Neuronal stem cell (in vitro differentiated cells): ENCODE measurements around the gene MET.

Experiments used
- DNase-seq: peaks from one replicate; pipeline ENCODE4 v3.0.0-alpha.2; 2013; ENCODE audit warnings: low spot score
- H2AFZ ChIP-seq: one replicate; pipeline ENCODE4 v1.6.1; 2013; ENCODE audit warnings: mild to moderate bottlenecking, low read length, inconsistent platforms
- H2AK5ac ChIP-seq: 2 replicates; pipeline ENCODE4 v1.6.1; 2013; ENCODE audit warnings: low read depth, mild to moderate bottlenecking, inconsistent platforms, low read length, moderate library complexity, mixed read lengths
- H2BK120ac ChIP-seq: 2 replicates; pipeline ENCODE4 v1.6.1; 2013; ENCODE audit warnings: low read depth, mild to moderate bottlenecking, inconsistent platforms, low read length, moderate library complexity, mixed read lengths
- H2BK12ac ChIP-seq: one replicate; pipeline ENCODE4 v1.6.1; 2013; ENCODE audit warnings: low read length, inconsistent platforms
- H2BK15ac ChIP-seq: 2 replicates; pipeline ENCODE4 v1.6.1; 2013; ENCODE audit warnings: mild to moderate bottlenecking, low read length, inconsistent platforms, mixed read lengths
- H2BK5ac ChIP-seq: one replicate; pipeline ENCODE4 v1.6.1; 2013; ENCODE audit warnings: inconsistent platforms, mild to moderate bottlenecking, low read length, moderate library complexity
- H3K14ac ChIP-seq: one replicate; pipeline ENCODE4 v1.6.1; 2013; ENCODE audit warnings: low read length, inconsistent platforms
- H3K18ac ChIP-seq: 2 replicates; pipeline ENCODE4 v1.6.1; 2013; ENCODE audit warnings: low read length, inconsistent platforms
- H3K23ac ChIP-seq: 2 replicates; pipeline ENCODE4 v1.6.1; 2013; ENCODE audit warnings: low read depth, mild to moderate bottlenecking, mixed read lengths, low read length, inconsistent platforms; ENCODE audit not compliant: poor library complexity
- H3K27ac ChIP-seq: replicated peaks from 3 replicates; pipeline ENCODE4 v1.5.1; 2013; ENCODE audit warnings: low read length, inconsistent platforms
- H3K27me3 ChIP-seq, 3 experiments: 2 replicates each; pipeline ENCODE4 v1.6.1; 2013; ENCODE audit warnings: low read length in 3 of 3, mild to moderate bottlenecking in 2 of 3, inconsistent platforms in 1 of 3, low read depth in 1 of 3, mixed read lengths in 1 of 3, moderate library complexity in 1 of 3; ENCODE audit not compliant: control insufficient read depth in 3 of 3, insufficient read depth in 3 of 3
- H3K36me3 ChIP-seq, 2 donors: replicated peaks in 1 of 2; 2 replicates each; pipeline ENCODE4 v1.6.1; 2013; ENCODE audit warnings: low read length in 2 of 2; ENCODE audit not compliant: control insufficient read depth in 2 of 2, insufficient read depth in 2 of 2
- H3K4ac ChIP-seq: 2 replicates; pipeline ENCODE4 v1.6.1; 2013; ENCODE audit warnings: inconsistent platforms, mild to moderate bottlenecking, low read length, moderate library complexity
- H3K4me1 ChIP-seq, 2 donors: 1 replicate in 1 of 2; 2 replicates in 1 of 2; pipeline ENCODE4 v1.6.1; 2013; ENCODE audit warnings: low read length in 2 of 2, low read depth in 1 of 2; ENCODE audit not compliant: control insufficient read depth in 2 of 2, insufficient read depth in 1 of 2
- H3K4me2 ChIP-seq: one replicate; pipeline ENCODE4 v1.6.1; 2013; ENCODE audit warnings: mild to moderate bottlenecking, low read length, inconsistent platforms; ENCODE audit not compliant: insufficient read depth, poor library complexity, severe bottlenecking
- H3K4me3 ChIP-seq, 2 donors: 2 replicates each; pipeline ENCODE4 v1.5.1; 2013; ENCODE audit warnings: low read length in 2 of 2, mild to moderate bottlenecking in 2 of 2, inconsistent platforms in 1 of 2, moderate library complexity in 1 of 2
- H3K79me1 ChIP-seq: one replicate; pipeline ENCODE4 v1.6.1; 2013; ENCODE audit warnings: low read depth, mild to moderate bottlenecking, inconsistent platforms, low read length, moderate library complexity
- H3K9ac ChIP-seq: one replicate; pipeline ENCODE4 v1.6.1; 2013; ENCODE audit warnings: mild to moderate bottlenecking, low read depth, low read length, inconsistent platforms; ENCODE audit not compliant: poor library complexity
- H3K9me3 ChIP-seq, 2 donors: replicated peaks in 1 of 2; 2 replicates each; pipeline versions ENCODE3 to v1.6.1; 2013; ENCODE audit warnings: low read length in 2 of 2, mild to moderate bottlenecking in 2 of 2, inconsistent platforms in 1 of 2, low read depth in 1 of 2, mixed read lengths in 1 of 2, moderate library complexity in 1 of 2; ENCODE audit not compliant: control insufficient read depth in 2 of 2, insufficient read depth in 1 of 2
- H4K8ac ChIP-seq: one replicate; pipeline ENCODE4 v1.6.1; 2013; ENCODE audit warnings: low read depth, mild to moderate bottlenecking, inconsistent platforms, low read length, moderate library complexity
- H4K91ac ChIP-seq: one replicate; pipeline ENCODE4 v1.6.1; 2013; ENCODE audit warnings: low read length, low read depth, mild to moderate bottlenecking, inconsistent platforms; ENCODE audit not compliant: poor library complexity
- WGBS, 2 donors: extraction: QIAGEN DNeasy Blood & Tissue Kit; methylation state at CpG; one replicate each; pipeline ENCODE4 v1.1.7; 2013; ENCODE audit warnings: missing lambda C conversion rate in 2 of 2, mixed read lengths in 1 of 2; ENCODE audit not compliant: insufficient read length in 2 of 2, insufficient replicate concordance in 1 of 2; ENCODE audit errors: extremely low coverage in 2 of 2; 5-methylcytosine and 5-hydroxymethylcytosine counted together

Gene MET

GRCh38 chr7:116670409-116671015 is 1.5 kb upstream of the MET start:
- Histone ChIP-seq H2BK15ac (no peak overlapping the region), H3K18ac (no peak overlapping the region), H3K4me2 (no peak overlapping the region), H2AFZ (no peak overlapping the region), H3K9ac (no peak overlapping the region), H2BK120ac (no peak overlapping the region), H3K36me3 (no peaks in the 10 kb centered on the region), H2AK5ac (no peak overlapping the region), H3K23ac (no peak overlapping the region), H2BK12ac (no peak overlapping the region), H3K4me3 (no peak overlapping the region), H3K79me1 (no peaks in the 10 kb centered on the region), H3K27me3 (peaks cover 0 to 81% (median 9%) of the 10 kb centered on the region in 3 experiments), H3K27ac (no peak overlapping the region), H3K14ac (no peak overlapping the region), H3K4ac (no peak overlapping the region), H4K91ac (no peak overlapping the region), H3K4me1 (peaks cover 2 to 6% of the 10 kb centered on the region in 2 donors), H2BK5ac (no peak overlapping the region), H4K8ac (no peak overlapping the region), H3K9me3 (peaks cover 0 to 3% of the 10 kb centered on the region in 2 donors)
- DNase-seq = no peak
- no CpG with 5 or more reads among the region's 3 CpGs for WGBS, 2 donors

GRCh38 chr7:116671111-116671510 is 885 bp upstream of the MET start:
- Histone ChIP-seq H2BK120ac (no peak overlapping the region), H2BK15ac (no peak overlapping the region), H3K9ac (no peak overlapping the region), H3K23ac (no peak overlapping the region), H3K36me3 (no peaks in the 10 kb centered on the region), H3K14ac (no peak overlapping the region), H4K8ac (no peak overlapping the region), H3K4me2 (no peak overlapping the region), H4K91ac (no peak overlapping the region), H3K9me3 (peaks cover 0 to 3% of the 10 kb centered on the region in 2 donors), H3K4me3 (no peak overlapping the region), H2BK12ac (no peak overlapping the region), H3K27ac (no peak overlapping the region), H3K4me1 (peaks cover 2 to 6% of the 10 kb centered on the region in 2 donors), H2BK5ac (no peak overlapping the region), H3K4ac (no peak overlapping the region), H2AK5ac (no peak overlapping the region), H3K18ac (no peak overlapping the region), H3K27me3 (peaks cover 0 to 85% (median 9%) of the 10 kb centered on the region in 3 experiments), H3K79me1 (no peaks in the 10 kb centered on the region), H2AFZ (no peak overlapping the region)
- WGBS, 2 donors = no CpG with 5 or more reads among the region's 7 CpGs
- DNase-seq = no peak

- H3K14ac ChIP-seq = peak overlapping the region; percentile 75
- H3K27ac ChIP-seq = no peak overlapping the region
- peak overlapping the region; percentile 95 for H2AFZ ChIP-seq
- no peaks in the 10 kb centered on the region for H3K36me3 ChIP-seq
- peaks cover 0 to 3% of the 10 kb centered on the region in 2 donors for H3K9me3 ChIP-seq
- H3K27me3 ChIP-seq = peaks cover 0 to 96% (median 9%) of the 10 kb centered on the region in 3 experiments
- DNase-seq = no peak
- H2BK15ac ChIP-seq = peak overlapping the region; percentile 79
- H3K23ac ChIP-seq = no peak overlapping the region
- H3K4ac ChIP-seq = no peak overlapping the region
- peak overlapping the region; percentile 91 for H3K4me2 ChIP-seq
- no peak overlapping the region for H2BK120ac ChIP-seq
- no peak overlapping the region for H4K8ac ChIP-seq
- peak overlapping the region; percentile 9 for H3K9ac ChIP-seq
- no CpG with 5 or more reads among the region's 23 CpGs for WGBS, 2 donors
- H2BK12ac ChIP-seq = no peak overlapping the region
- H3K4me1 ChIP-seq = peaks cover 2 to 6% of the 10 kb centered on the region in 2 donors
- peak overlapping the region; percentile 45 to 87 for H3K4me3 ChIP-seq
- no peaks in the 10 kb centered on the region for H3K79me1 ChIP-seq
- no peak overlapping the region for H2BK5ac ChIP-seq
- no peak overlapping the region for H2AK5ac ChIP-seq
- peak overlapping the region; percentile 65 for H3K18ac ChIP-seq
- no peak overlapping the region for H4K91ac ChIP-seq
Measured at GRCh38 chr7:116672596-116673456, 830 bp downstream of the MET start.

GRCh38 chr7:116673457-116673865 is 1.5 kb downstream of the MET start:
- no peak overlapping the region for H4K8ac ChIP-seq
- no peak overlapping the region for H3K18ac ChIP-seq
- no peak overlapping the region for H2AK5ac ChIP-seq
- no CpG with 5 or more reads among the region's 3 CpGs for WGBS, 2 donors
- H3K9me3 ChIP-seq = peaks cover 0 to 3% of the 10 kb centered on the region in 2 donors
- no peak for DNase-seq
- H4K91ac ChIP-seq = no peak overlapping the region
- peaks cover 2 to 6% of the 10 kb centered on the region in 2 donors for H3K4me1 ChIP-seq
- H3K23ac ChIP-seq = no peak overlapping the region
- no peak overlapping the region for H2AFZ ChIP-seq
- H2BK5ac ChIP-seq = no peak overlapping the region
- H3K4me3 ChIP-seq = no peak overlapping the region
- no peak overlapping the region for H3K4ac ChIP-seq
- H3K14ac ChIP-seq = no peak overlapping the region
- no peak overlapping the region for H2BK12ac ChIP-seq
- no peak overlapping the region for H3K9ac ChIP-seq
- no peak overlapping the region for H2BK120ac ChIP-seq
- no peaks in the 10 kb centered on the region for H3K36me3 ChIP-seq
- H3K27me3 ChIP-seq = peaks cover 0 to 96% (median 9%) of the 10 kb centered on the region in 3 experiments
- no peaks in the 10 kb centered on the region for H3K79me1 ChIP-seq
- no peak overlapping the region for H3K4me2 ChIP-seq
- no peak overlapping the region for H2BK15ac ChIP-seq
- H3K27ac ChIP-seq = no peak overlapping the region
